OCI-LY1 (cell line): ENCODE measurements around the gene DHRSX.

ENCODE experiments used
- H2AFZ ChIP-seq: fragments of 200-600 bp; sonication (generic), shearing (Covaris generic); 2 replicates; pipeline ENCODE4 v1.6.0; 2014; ENCODE audit warnings: antibody characterized with exemption, mild to moderate bottlenecking, low read length
- H3F3A ChIP-seq: fragments of 200-600 bp; sonication (generic), shearing (Covaris generic); 2 replicates; pipeline ENCODE4 v1.6.0; 2014; ENCODE audit warnings: mild to moderate bottlenecking, antibody characterized with exemption, low read length, moderate library complexity; ENCODE audit not compliant: insufficient read depth
- H3K27ac ChIP-seq: fragments of 200-600 bp; sonication (generic); 2 replicates; pipeline ENCODE4 v1.5.1; 2014; ENCODE audit warnings: low read length, mixed run types, mild to moderate bottlenecking, low read depth; ENCODE audit not compliant: poor library complexity, severe bottlenecking
- H3K27me3 ChIP-seq: fragments of 200-600 bp; sonication (generic); 2 replicates; pipeline ENCODE4 v1.6.0; 2014; ENCODE audit warnings: antibody characterized with exemption, mild to moderate bottlenecking, low read length, moderate library complexity; ENCODE audit not compliant: insufficient read depth
- H3K36me3 ChIP-seq: fragments of 200-600 bp; sonication (generic); 2 replicates; pipeline ENCODE4 v1.6.1; 2014; ENCODE audit warnings: mild to moderate bottlenecking, antibody characterized with exemption, low read length, moderate library complexity, mixed read lengths; ENCODE audit not compliant: insufficient read depth
- H3K4me1 ChIP-seq: fragments of 200-600 bp; sonication (generic); 2 replicates; pipeline ENCODE4 v1.5.1; 2014; ENCODE audit warnings: mild to moderate bottlenecking, low read length, moderate library complexity; ENCODE audit not compliant: insufficient read depth, severe bottlenecking
- H3K4me2 ChIP-seq: fragments of 200-600 bp; sonication (generic), shearing (Covaris generic); 2 replicates; pipeline ENCODE4 v1.6.1; 2014; ENCODE audit warnings: low read length
- H3K4me3 ChIP-seq: fragments of 200-600 bp; sonication (generic); 2 replicates; pipeline ENCODE4 v1.5.1; 2014; ENCODE audit warnings: low read length, low read depth, mild to moderate bottlenecking, mixed read lengths; ENCODE audit not compliant: poor library complexity, severe bottlenecking
- H3K79me2 ChIP-seq: fragments of 200-600 bp; shearing (Covaris generic); 2 replicates; pipeline ENCODE4 v1.6.1; 2016; ENCODE audit warnings: mixed run types, low read length, mixed read lengths; ENCODE audit not compliant: insufficient read depth
- H3K9ac ChIP-seq: fragments of 200-600 bp; sonication (generic), shearing (Covaris generic); 2 replicates; pipeline ENCODE4 v1.6.1; 2014; ENCODE audit warnings: mild to moderate bottlenecking, low read length, mixed read lengths
- H3K9me2 ChIP-seq: fragments of 200-600 bp; sonication (generic), shearing (Covaris generic); 2 replicates; pipeline ENCODE4 v1.6.1; 2014; ENCODE audit warnings: low read depth, mild to moderate bottlenecking, low read length, mixed read lengths
- H3K9me3 ChIP-seq: fragments of 200-600 bp; shearing (Covaris generic); 2 replicates; pipeline ENCODE4 v1.6.1; 2014; ENCODE audit warnings: low read length, mixed read lengths
- H4K20me1 ChIP-seq: fragments of 200-600 bp; sonication (generic), shearing (Covaris generic); 2 replicates; pipeline ENCODE4 v1.6.0; 2016; ENCODE audit warnings: mild to moderate bottlenecking, low read length; ENCODE audit not compliant: insufficient read depth
- CTCF ChIP-seq: fragments of 200-600 bp; sonication (generic), shearing (Covaris generic); IDR thresholded peaks from 2 replicates; pipeline ENCODE4 v1.5.1; 2017; ENCODE audit warnings: mild to moderate bottlenecking, antibody characterized with exemption, low read length, moderate library complexity, mixed read lengths
- EZH2 ChIP-seq: fragments of 200-600 bp; sonication (generic), shearing (Covaris generic); IDR thresholded peaks from 2 replicates; pipeline ENCODE4 v1.8.0; 2017; ENCODE audit warnings: borderline replicate concordance, mixed run types, mild to moderate bottlenecking, antibody characterized with exemption, low read length, moderate library complexity, mixed read lengths

Gene DHRSX

GRCh38 chrX:2401201-2401589, 99.6 kb downstream of the DHRSX start:
- Histone ChIP-seq H3K9me2 (no peaks in the 10 kb centered on the region), H4K20me1 (no peaks in the 10 kb centered on the region), H3K4me2 (no peak overlapping the region), H3K4me3 (no peak overlapping the region), H3K27me3 (no peaks in the 10 kb centered on the region), H3K9ac (no peak overlapping the region), H3K36me3 (peaks cover 26% of the 10 kb centered on the region), H3K9me3 (no peaks in the 10 kb centered on the region), H3F3A (no peaks in the 10 kb centered on the region), H3K4me1 (no peaks in the 10 kb centered on the region), H3K27ac (no peak overlapping the region), H3K79me2 (no peaks in the 10 kb centered on the region), H2AFZ (no peak overlapping the region)
- TF ChIP-seq EZH2 (no peak), CTCF (no peak)

GRCh38 chrX:2398064-2398656, 102.6 kb downstream of the DHRSX start:
- Histone ChIP-seq H3F3A (no peaks in the 10 kb centered on the region), H3K79me2 (no peaks in the 10 kb centered on the region), H3K4me1 (no peaks in the 10 kb centered on the region), H3K36me3 (peaks cover 12% of the 10 kb centered on the region), H3K27me3 (no peaks in the 10 kb centered on the region), H2AFZ (no peak overlapping the region), H3K4me2 (no peak overlapping the region), H3K4me3 (no peak overlapping the region), H3K9me3 (no peaks in the 10 kb centered on the region), H3K9ac (no peak overlapping the region), H4K20me1 (no peaks in the 10 kb centered on the region), H3K27ac (no peak overlapping the region), H3K9me2 (no peaks in the 10 kb centered on the region)
- TF ChIP-seq CTCF (no peak), EZH2 (no peak)

- peaks cover 8% of the 10 kb centered on the region; the same call in 1 of the 2 replicates for H3K36me3 ChIP-seq
- H3K27me3 ChIP-seq, result no peaks in the 10 kb centered on the region
- H4K20me1 ChIP-seq, result no peaks in the 10 kb centered on the region
- no peak overlapping the region for H3K27ac ChIP-seq
- H2AFZ ChIP-seq, result no peak overlapping the region
- no peaks in the 10 kb centered on the region for H3K79me2 ChIP-seq
- H3K4me1 ChIP-seq, result no peaks in the 10 kb centered on the region
- no peaks in the 10 kb centered on the region for H3F3A ChIP-seq
- no peak overlapping the region for H3K9ac ChIP-seq
- no peak overlapping the region for H3K4me2 ChIP-seq
- H3K4me3 ChIP-seq, result no peak overlapping the region
- H3K9me3 ChIP-seq, result no peaks in the 10 kb centered on the region
- TF ChIP-seq CTCF (no peak), EZH2 (no peak)
- no peaks in the 10 kb centered on the region for H3K9me2 ChIP-seq
These were observed 103.3 kb downstream of the DHRSX start for GRCh38 chrX:2397229-2398063.
